Prostate gland (tissue), 2 donors: ENCODE data around the gene ANKRD62.

Experiments
- POLR2A ChIP-seq: fragments of 450-650 bp; IDR thresholded peaks from one replicate; pipeline ENCODE4 v1.6.1; 2016; ENCODE audit warnings: antibody characterized with exemption, mild to moderate bottlenecking
- TF ChIP-seq, protein P1 (sequence below), 4 experiments: fragments of 200-600 bp in 2 of 4; fragments of 450-650 bp in 2 of 4; sonication (generic) in 2 of 4; IDR thresholded peaks; 1 replicate in 3 of 4; 2 replicates in 1 of 4; pipeline ENCODE4 v1.5.1; 2016 to 2019; ENCODE audit warnings: antibody characterized with exemption in 4 of 4, mild to moderate bottlenecking in 2 of 4, moderate library complexity in 2 of 4

DNA sequence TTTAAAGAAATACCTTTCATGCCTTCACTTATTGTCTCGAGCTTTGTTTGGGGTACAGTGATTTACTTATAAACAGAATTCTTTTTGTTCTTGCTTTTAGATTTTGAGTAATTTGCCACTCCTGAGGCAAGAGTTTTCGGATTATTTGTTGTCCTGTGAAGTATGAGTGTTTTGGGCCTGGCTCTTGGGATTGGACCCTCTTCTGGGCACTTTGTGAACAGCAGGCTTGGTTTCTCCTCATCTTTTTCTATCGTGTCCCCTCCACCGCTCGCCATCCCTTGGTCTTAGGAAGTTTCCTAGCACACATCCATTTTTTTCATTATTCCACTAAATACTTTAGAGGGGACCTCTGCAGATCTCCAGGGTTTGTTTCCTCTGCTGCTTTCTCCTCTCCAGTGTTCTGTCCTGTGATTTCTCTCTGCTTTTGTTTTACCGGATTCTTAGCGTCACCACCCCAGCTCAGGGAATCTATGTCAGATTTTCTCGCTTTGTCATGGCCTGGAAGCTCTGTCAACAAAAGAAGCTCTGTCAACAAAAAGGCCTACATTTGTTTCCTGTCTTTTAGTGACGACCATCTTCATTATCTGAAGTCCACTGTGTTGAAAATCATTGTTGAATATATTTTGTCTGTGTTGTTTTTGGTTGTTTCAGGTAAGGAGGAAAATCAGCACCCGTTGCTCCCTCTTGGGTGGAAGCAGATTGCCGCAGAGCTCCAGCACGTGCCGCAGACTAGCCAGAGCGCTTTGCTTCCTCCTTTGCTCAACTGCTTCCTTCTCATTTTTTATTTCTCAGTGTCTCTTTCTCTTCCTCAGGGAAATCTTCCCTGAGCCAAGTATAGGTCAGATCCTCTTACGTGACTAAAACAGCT is 27.8 kb downstream of the ANKRD62 start:
- no peak for TF ChIP-seq POLR2A
- TF ChIP-seq, protein P1, sequence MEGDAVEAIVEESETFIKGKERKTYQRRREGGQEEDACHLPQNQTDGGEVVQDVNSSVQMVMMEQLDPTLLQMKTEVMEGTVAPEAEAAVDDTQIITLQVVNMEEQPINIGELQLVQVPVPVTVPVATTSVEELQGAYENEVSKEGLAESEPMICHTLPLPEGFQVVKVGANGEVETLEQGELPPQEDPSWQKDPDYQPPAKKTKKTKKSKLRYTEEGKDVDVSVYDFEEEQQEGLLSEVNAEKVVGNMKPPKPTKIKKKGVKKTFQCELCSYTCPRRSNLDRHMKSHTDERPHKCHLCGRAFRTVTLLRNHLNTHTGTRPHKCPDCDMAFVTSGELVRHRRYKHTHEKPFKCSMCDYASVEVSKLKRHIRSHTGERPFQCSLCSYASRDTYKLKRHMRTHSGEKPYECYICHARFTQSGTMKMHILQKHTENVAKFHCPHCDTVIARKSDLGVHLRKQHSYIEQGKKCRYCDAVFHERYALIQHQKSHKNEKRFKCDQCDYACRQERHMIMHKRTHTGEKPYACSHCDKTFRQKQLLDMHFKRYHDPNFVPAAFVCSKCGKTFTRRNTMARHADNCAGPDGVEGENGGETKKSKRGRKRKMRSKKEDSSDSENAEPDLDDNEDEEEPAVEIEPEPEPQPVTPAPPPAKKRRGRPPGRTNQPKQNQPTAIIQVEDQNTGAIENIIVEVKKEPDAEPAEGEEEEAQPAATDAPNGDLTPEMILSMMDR (IDR thresholded peaks at IDR 0.05) = no peak
